SU-DHL-6 (cell line): Measurements from ENCODE around the gene PKIB.

Experiments
- H2AFZ ChIP-seq: fragments of 200-600 bp; sonication (generic); 2 replicates; pipeline ENCODE4 v1.6.1; 2014; ENCODE audit warnings: low read depth, mild to moderate bottlenecking, moderate library complexity, mixed read lengths, antibody characterized with exemption, low read length; ENCODE audit not compliant: severe bottlenecking
- H3F3A ChIP-seq: fragments of 200-600 bp; shearing (Covaris generic); 2 replicates; pipeline ENCODE4 v1.6.0; 2016; ENCODE audit warnings: antibody characterized with exemption, mild to moderate bottlenecking; ENCODE audit not compliant: insufficient read depth
- H3K27ac ChIP-seq: fragments of 200-600 bp; sonication (generic); 2 replicates; pipeline ENCODE4 v1.5.1; 2016; ENCODE audit warnings: low read depth, mild to moderate bottlenecking, low read length, moderate library complexity, mixed read lengths
- H3K27me3 ChIP-seq: fragments of 200-600 bp; sonication (generic), shearing (Covaris generic); 2 replicates; pipeline ENCODE4 v1.6.0; 2014; ENCODE audit warnings: mild to moderate bottlenecking, low read length
- H3K36me3 ChIP-seq: fragments of 200-600 bp; sonication (generic); 2 replicates; pipeline ENCODE4 v1.6.1; 2014; ENCODE audit warnings: mild to moderate bottlenecking, low read length, mixed read lengths
- H3K4me2 ChIP-seq: fragments of 300-600, 200-600 bp; shearing (Covaris generic), sonication (generic); 2 replicates; pipeline ENCODE4 v1.6.0; 2014; ENCODE audit warnings: low read length, low read depth, mild to moderate bottlenecking; ENCODE audit not compliant: poor library complexity, severe bottlenecking
- H3K4me3 ChIP-seq: fragments of 200-600 bp; sonication (generic); 2 replicates; pipeline ENCODE4 v1.5.1; 2014; ENCODE audit warnings: antibody characterized with exemption, low read length, mild to moderate bottlenecking, mixed read lengths; ENCODE audit not compliant: insufficient read depth, poor library complexity, severe bottlenecking
- H3K79me2 ChIP-seq: fragments of 200-600 bp; sonication (generic); 2 replicates; pipeline ENCODE4 v1.6.1; 2014; ENCODE audit warnings: mild to moderate bottlenecking, low read length, moderate library complexity; ENCODE audit not compliant: insufficient read depth
- H3K9ac ChIP-seq: fragments of 200-600 bp; sonication (generic); 2 replicates; pipeline ENCODE4 v1.7.0; 2014; ENCODE audit warnings: mild to moderate bottlenecking, low read length
- H3K9me2 ChIP-seq: fragments of 200-600 bp; sonication (generic); replicated peaks from 2 replicates; pipeline ENCODE4 v1.6.1; 2014; ENCODE audit warnings: low read length; ENCODE audit not compliant: insufficient read depth
- H3K9me3 ChIP-seq: fragments of 200-600 bp; sonication (generic); 2 replicates; pipeline ENCODE4 v1.6.1; 2014; ENCODE audit warnings: low read length, mixed read lengths; ENCODE audit not compliant: insufficient read depth
- H4K20me1 ChIP-seq: fragments of 200-600 bp; sonication (generic); 2 replicates; pipeline ENCODE4 v1.6.1; 2014; ENCODE audit warnings: low read depth, mild to moderate bottlenecking, antibody characterized with exemption, low read length, moderate library complexity, mixed read lengths
- EZH2phosphoT487 ChIP-seq: fragments of 200-600 bp; sonication (generic), shearing (Covaris generic); conservative IDR thresholded peaks from 2 replicates; pipeline ENCODE4 v1.6.1; 2018; ENCODE audit warnings: mild to moderate bottlenecking, antibody characterized with exemption, low read length, moderate library complexity, mixed read lengths
- TF ChIP-seq, protein P1 (sequence below): fragments of 200-600 bp; sonication (generic); IDR thresholded peaks from one replicate; pipeline ENCODE4 v1.5.1; 2017; ENCODE audit warnings: antibody characterized with exemption, mild to moderate bottlenecking, low read length, moderate library complexity; ENCODE audit not compliant: insufficient read depth, poor library complexity, severe bottlenecking

Gene PKIB

DNA sequence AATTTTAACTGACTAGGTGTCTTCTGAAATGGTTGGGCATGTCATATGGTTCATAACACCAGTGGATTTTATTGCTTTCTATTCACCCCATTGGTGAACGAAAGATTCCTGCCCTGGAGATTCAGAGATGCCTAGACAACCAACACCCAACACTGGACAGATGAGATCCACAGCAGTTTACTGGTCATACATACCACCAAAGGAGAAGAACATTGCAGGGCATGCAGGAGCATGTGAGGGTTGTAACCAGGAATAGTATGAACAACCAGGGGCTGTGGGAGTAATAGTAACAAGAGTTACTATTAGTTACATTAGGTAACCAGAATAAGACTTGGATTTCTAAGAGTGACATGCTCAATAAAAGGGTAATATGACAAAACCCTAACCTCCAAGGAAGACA, 91.5 kb downstream of the PKIB start:
- no peaks in the 10 kb centered on the region for H3F3A ChIP-seq
- no peak overlapping the region for H3K4me3 ChIP-seq
- H4K20me1 ChIP-seq = no peaks in the 10 kb centered on the region
- H3K4me2 ChIP-seq = no peak overlapping the region
- no peaks in the 10 kb centered on the region for H3K9me3 ChIP-seq
- no peak overlapping the region for H3K9ac ChIP-seq
- H3K36me3 ChIP-seq = no peaks in the 10 kb centered on the region
- TF ChIP-seq, protein P1, sequence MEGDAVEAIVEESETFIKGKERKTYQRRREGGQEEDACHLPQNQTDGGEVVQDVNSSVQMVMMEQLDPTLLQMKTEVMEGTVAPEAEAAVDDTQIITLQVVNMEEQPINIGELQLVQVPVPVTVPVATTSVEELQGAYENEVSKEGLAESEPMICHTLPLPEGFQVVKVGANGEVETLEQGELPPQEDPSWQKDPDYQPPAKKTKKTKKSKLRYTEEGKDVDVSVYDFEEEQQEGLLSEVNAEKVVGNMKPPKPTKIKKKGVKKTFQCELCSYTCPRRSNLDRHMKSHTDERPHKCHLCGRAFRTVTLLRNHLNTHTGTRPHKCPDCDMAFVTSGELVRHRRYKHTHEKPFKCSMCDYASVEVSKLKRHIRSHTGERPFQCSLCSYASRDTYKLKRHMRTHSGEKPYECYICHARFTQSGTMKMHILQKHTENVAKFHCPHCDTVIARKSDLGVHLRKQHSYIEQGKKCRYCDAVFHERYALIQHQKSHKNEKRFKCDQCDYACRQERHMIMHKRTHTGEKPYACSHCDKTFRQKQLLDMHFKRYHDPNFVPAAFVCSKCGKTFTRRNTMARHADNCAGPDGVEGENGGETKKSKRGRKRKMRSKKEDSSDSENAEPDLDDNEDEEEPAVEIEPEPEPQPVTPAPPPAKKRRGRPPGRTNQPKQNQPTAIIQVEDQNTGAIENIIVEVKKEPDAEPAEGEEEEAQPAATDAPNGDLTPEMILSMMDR = no peak
- no peak for TF ChIP-seq EZH2phosphoT487
- H3K27ac ChIP-seq = no peak overlapping the region
- no peak overlapping the region for H2AFZ ChIP-seq
- no peaks in the 10 kb centered on the region for H3K9me2 ChIP-seq
- H3K27me3 ChIP-seq = no peaks in the 10 kb centered on the region
- no peaks in the 10 kb centered on the region for H3K79me2 ChIP-seq

- H3K79me2 ChIP-seq = no peaks in the 10 kb centered on the region
- H3K4me2 ChIP-seq = no peak overlapping the region
- H3K36me3 ChIP-seq = no peaks in the 10 kb centered on the region
- H3K9me2 ChIP-seq = no peaks in the 10 kb centered on the region
- H3K9me3 ChIP-seq = no peaks in the 10 kb centered on the region
- no peaks in the 10 kb centered on the region for H3K27me3 ChIP-seq
- TF ChIP-seq, protein P1 = no peak
- TF ChIP-seq EZH2phosphoT487 = no peak
- no peak overlapping the region for H3K9ac ChIP-seq
- H4K20me1 ChIP-seq = no peaks in the 10 kb centered on the region
- no peak overlapping the region for H2AFZ ChIP-seq
- no peak overlapping the region for H3K27ac ChIP-seq
- H3K4me3 ChIP-seq = no peak overlapping the region
- no peaks in the 10 kb centered on the region for H3F3A ChIP-seq
Measured at GRCh38 chr6:122702841-122703240, 92.6 kb downstream of the PKIB start.

DNA sequence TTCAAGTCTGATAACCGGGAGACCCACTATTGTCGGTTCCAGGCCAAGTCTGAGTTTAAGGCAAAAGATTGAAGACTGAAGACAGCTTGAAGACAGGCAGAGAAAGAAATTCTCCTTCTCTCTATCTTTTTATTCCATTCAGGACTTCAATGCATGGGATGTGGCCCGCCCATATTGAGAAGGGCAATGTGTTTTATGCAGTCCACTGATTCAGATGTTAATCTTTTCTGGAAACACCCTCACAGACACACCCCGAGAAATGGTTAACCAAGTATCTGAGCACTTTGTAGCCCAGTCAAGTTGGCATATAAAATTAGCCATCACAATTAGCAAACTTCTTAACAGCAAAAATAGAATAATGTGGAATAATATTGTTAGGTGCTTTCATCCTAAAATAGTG, 93.9 kb downstream of the PKIB start:
- TF ChIP-seq, protein P1 = no peak
- no peak for TF ChIP-seq EZH2phosphoT487
- H3K9me2 ChIP-seq = no peaks in the 10 kb centered on the region

More for the DNA sequence above, 93.9 kb downstream of the PKIB start:
- H3K9ac ChIP-seq = no peak overlapping the region
- no peaks in the 10 kb centered on the region for H3K79me2 ChIP-seq
- H3K27ac ChIP-seq = no peak overlapping the region
- H3K9me3 ChIP-seq = no peaks in the 10 kb centered on the region
- no peak overlapping the region for H2AFZ ChIP-seq
- no peak overlapping the region for H3K4me2 ChIP-seq
- no peaks in the 10 kb centered on the region for H3K36me3 ChIP-seq
- H3K4me3 ChIP-seq = no peak overlapping the region
- no peaks in the 10 kb centered on the region for H4K20me1 ChIP-seq
- H3F3A ChIP-seq = no peaks in the 10 kb centered on the region
- H3K27me3 ChIP-seq = no peaks in the 10 kb centered on the region
